Vagina (tissue), 2 donors: ENCODE measurements around the gene SNX9. TPM values are rescaled to one million over a fixed set of nuclear protein-coding genes. Genes with fewer than 3 reads are reported as not detected.

Source experiments
- DNase-seq, 2 donors: peaks; one replicate each; pipeline ENCODE4 v3.0.0-alpha.2; 2017; ENCODE audit errors: extremely low spot score in 2 of 2
- H3K27ac ChIP-seq: fragments of 200-600 bp; sonication (generic); one replicate; pipeline ENCODE4 v1.5.1; 2019
- H3K27me3 ChIP-seq: fragments of 200-600 bp; sonication (generic); one replicate; pipeline ENCODE4 v1.5.1; 2019
- H3K36me3 ChIP-seq, 2 donors: fragments of 200-600 bp; sonication (generic); one replicate each; pipeline ENCODE4 v1.5.1; 2017 to 2019
- H3K4me1 ChIP-seq: fragments of 200-600 bp; sonication (generic); one replicate; pipeline ENCODE4 v1.5.1; 2019
- H3K4me3 ChIP-seq, 2 donors: fragments of 200-600 bp; sonication (generic); 1 replicate in 1 of 2; 2 replicates in 1 of 2; pipeline ENCODE4 v1.5.1; 2016 to 2019
- H3K9me3 ChIP-seq: fragments of 200-600 bp; sonication (generic); one replicate; pipeline ENCODE4 v1.5.1; 2019
- CTCF ChIP-seq, 3 experiments: fragments of 450-650 bp in 2 of 3; fragments of 200-600 bp in 1 of 3; sonication (generic) in 1 of 3; IDR thresholded peaks; one replicate each; pipeline ENCODE4 v1.5.1; 2017 to 2019; ENCODE audit warnings: antibody characterized with exemption in 3 of 3, mild to moderate bottlenecking in 2 of 3, moderate library complexity in 2 of 3
- POLR2A ChIP-seq, 2 donors: fragments of 450-650 bp; IDR thresholded peaks; one replicate each; pipeline ENCODE4 v1.6.1; 2017; ENCODE audit warnings: antibody characterized with exemption in 2 of 2, mild to moderate bottlenecking in 2 of 2, moderate library complexity in 2 of 2
- POLR2AphosphoS5 ChIP-seq, 2 donors: sonication (generic); formaldehyde crosslinking; IDR thresholded peaks; one replicate each; pipeline ENCODE4 v1.9.0; 2017; ENCODE audit warnings: antibody characterized with exemption in 2 of 2, mild to moderate bottlenecking in 2 of 2, low read depth in 1 of 2; ENCODE audit not compliant: insufficient read depth in 1 of 2
- intact Hi-C: fragments of 100-400 bp; cut with DNase I; formaldehyde crosslinking; loops from one replicate; pipeline ENCODE4 v1.15.1; 2023
- total RNA-seq: library from RNA; depleted of rRNA; stranded (reverse); fragments of >200 nt; gene quantifications from one replicate; pipeline ENCODE4 v1.2.3, GENCODE V29; 2016

Gene SNX9
- total RNA-seq, 1 donor from 2014 or later = 61.4 TPM

DNA sequence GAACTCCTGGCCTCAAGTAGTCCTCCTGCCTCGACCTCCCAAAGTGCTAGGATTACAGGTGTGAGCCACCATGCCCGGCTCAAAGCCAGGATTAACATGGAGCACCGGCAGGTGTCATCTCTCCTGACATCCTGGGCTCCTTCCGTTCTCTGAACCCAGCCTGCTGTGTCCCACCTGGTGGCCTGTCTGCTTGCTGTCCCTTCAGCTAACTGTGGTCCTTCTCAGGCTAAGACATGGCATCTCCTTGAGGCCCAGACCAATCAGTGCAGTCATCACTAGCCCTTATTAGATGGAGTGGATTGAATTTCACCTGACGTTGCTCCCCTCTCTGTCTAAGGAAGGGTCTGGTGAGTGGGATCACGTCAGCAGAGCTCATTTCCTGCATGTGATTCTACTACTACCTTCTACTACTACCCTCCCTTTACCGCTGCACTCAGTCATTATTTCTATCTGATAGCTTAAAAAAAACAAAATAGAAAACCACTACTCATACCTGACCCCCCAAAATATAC, 130.6 kb downstream of the SNX9 start:
- peak overlapping the region; percentile 15 for H3K27ac ChIP-seq

GRCh38 chr6:157954150-157955117, 131.4 kb downstream of the SNX9 start:
- peak overlapping the region; percentile 15 for H3K27ac ChIP-seq
- H3K4me3 ChIP-seq = peak overlapping the region; percentile 22 to 32
- TF ChIP-seq POLR2AphosphoS5 (IDR thresholded peaks at IDR 0.05; ENCODE audit: insufficient read depth in 1 of 2, low read depth in 1 of 2) (peak in 1 of 2 donors; percentile 16), POLR2A (IDR thresholded peaks at IDR 0.05) (no peak), CTCF (IDR thresholded peaks at IDR 0.05) (no peak)
- no peaks in the 10 kb centered on the region for H3K36me3 ChIP-seq
- peak; percentile 84 to 85 for DNase-seq
- H3K27me3 ChIP-seq = no peaks in the 10 kb centered on the region
- H3K9me3 ChIP-seq = peaks cover 7% of the 10 kb centered on the region
- H3K4me1 ChIP-seq = peaks cover 10% of the 10 kb centered on the region
- intact Hi-C loops = no loop called here

More for the DNA sequence above, 130.6 kb downstream of the SNX9 start:
- TF ChIP-seq POLR2AphosphoS5 (IDR thresholded peaks at IDR 0.05; ENCODE audit: insufficient read depth in 1 of 2, low read depth in 1 of 2) = no peak
- H3K4me1 ChIP-seq = peaks cover 10% of the 10 kb centered on the region
- H3K36me3 ChIP-seq = no peaks in the 10 kb centered on the region
- H3K4me3 ChIP-seq = peak overlapping the region; percentile 22 to 32
- H3K9me3 ChIP-seq = peaks cover 9% of the 10 kb centered on the region
- no peak for DNase-seq
- no peaks in the 10 kb centered on the region for H3K27me3 ChIP-seq
- intact Hi-C loops = no loop called here

DNA sequence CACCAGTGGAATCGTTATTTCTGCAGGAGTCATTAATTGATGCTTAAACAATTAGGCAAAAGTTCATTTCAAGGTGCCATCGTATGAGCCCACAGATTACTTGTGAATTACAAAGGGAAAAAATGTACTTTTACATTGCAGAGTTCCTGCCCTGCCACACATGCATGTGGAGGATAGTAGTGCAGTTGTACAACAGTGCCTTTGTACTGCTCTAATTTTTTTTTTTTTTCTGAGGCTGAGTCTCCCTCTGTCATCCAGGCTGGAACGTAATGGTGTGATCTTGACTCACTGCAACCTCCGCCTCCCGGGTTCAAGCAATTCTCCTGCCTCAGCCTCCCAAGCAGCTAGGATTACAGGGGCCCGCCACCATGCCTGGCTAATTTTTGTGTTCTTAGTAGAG, 132.6 kb downstream of the SNX9 start:
- intact Hi-C loops = no loop called here
- Histone ChIP-seq H3K36me3 (no peaks in the 10 kb centered on the region), H3K27ac (no peak overlapping the region), H3K4me3 (no peak overlapping the region), H3K27me3 (no peaks in the 10 kb centered on the region), H3K4me1 (peaks cover 10% of the 10 kb centered on the region), H3K9me3 (no peaks in the 10 kb centered on the region)
- no peak for DNase-seq
- TF ChIP-seq POLR2AphosphoS5 (IDR thresholded peaks at IDR 0.05; ENCODE audit: insufficient read depth in 1 of 2, low read depth in 1 of 2) = no peak
- no peak for TF ChIP-seq POLR2A (IDR thresholded peaks at IDR 0.05)
- no peak for TF ChIP-seq CTCF (IDR thresholded peaks at IDR 0.05)

DNA sequence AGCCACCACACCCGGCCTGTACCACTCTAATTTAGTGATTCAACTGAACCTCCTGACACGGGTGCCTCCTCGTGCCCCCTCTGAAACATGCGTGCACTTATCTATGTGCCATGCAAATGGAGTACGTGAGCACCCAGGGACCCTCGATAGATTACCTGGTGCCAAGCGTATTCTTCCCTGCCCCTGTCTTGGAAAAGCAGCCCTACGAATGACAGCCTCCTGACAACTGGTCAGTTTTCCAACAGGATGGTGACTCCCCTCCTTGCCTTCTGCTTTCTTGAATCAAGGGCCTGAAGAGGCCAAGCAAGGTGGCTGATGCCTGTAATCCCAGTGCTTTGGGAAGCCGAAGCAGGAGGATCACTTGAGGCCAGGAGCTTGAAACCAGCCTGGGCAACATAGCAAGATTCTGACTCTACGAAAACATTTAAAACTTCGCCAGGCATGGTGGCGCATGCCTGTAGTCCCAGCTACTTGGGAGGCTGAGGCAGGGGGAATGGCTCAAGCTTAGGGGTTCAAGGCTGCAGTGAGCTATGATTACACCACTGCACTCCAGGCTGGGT, 133.2 kb downstream of the SNX9 start:
- peak; percentile 62 to 91 for DNase-seq

More for the DNA sequence above, 133.2 kb downstream of the SNX9 start:
- H3K27ac ChIP-seq = no peak overlapping the region
- H3K4me1 ChIP-seq = peaks cover 10% of the 10 kb centered on the region
- H3K9me3 ChIP-seq = no peaks in the 10 kb centered on the region
- H3K36me3 ChIP-seq = no peaks in the 10 kb centered on the region
- intact Hi-C loops = no loop called here
- no peak overlapping the region for H3K4me3 ChIP-seq
- H3K27me3 ChIP-seq = no peaks in the 10 kb centered on the region
- TF ChIP-seq POLR2A (IDR thresholded peaks at IDR 0.05) (no peak), POLR2AphosphoS5 (IDR thresholded peaks at IDR 0.05; ENCODE audit: insufficient read depth in 1 of 2, low read depth in 1 of 2) (no peak), CTCF (IDR thresholded peaks at IDR 0.05) (no peak)
